GM19193 (cell line): Measurements from ENCODE around the gene ELMO1.

Source experiments
- POLR2A ChIP-seq: IDR thresholded peaks from 4 replicates; pipeline ENCODE4 v1.6.1; 2011; ENCODE audit not compliant: insufficient read depth, insufficient read length; ENCODE audit errors: extremely low read depth

Gene ELMO1

DNA sequence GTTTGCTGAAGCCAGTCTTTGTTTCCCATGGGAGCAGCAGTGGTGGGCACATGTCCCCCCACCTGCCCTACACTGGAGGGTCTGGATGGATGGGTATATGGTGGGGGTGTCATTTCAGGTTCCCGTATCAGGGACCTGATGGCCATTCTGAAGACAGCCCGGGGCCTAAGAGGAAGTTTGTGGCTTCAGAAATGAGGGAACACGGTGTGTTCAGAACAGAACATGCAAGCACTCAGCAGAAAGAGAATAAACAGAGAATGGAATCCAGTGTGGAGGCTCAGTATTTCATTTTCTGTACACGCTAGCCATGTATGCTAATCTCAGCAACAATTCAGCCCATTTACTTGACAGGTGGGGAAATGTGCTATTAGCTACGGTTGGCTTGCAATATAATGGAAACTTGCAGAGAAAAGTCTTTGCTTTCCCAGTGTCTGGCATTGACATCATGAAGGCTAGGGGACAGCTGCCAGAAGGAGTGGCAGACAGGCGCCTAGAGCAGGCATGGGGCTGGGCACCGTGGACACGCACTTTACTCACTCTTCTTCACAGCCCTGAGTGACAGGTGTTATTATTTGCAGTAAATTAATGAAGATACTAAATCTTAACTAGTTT, 98.6 kb downstream of the ELMO1 start:
- no peak for TF ChIP-seq POLR2A

DNA sequence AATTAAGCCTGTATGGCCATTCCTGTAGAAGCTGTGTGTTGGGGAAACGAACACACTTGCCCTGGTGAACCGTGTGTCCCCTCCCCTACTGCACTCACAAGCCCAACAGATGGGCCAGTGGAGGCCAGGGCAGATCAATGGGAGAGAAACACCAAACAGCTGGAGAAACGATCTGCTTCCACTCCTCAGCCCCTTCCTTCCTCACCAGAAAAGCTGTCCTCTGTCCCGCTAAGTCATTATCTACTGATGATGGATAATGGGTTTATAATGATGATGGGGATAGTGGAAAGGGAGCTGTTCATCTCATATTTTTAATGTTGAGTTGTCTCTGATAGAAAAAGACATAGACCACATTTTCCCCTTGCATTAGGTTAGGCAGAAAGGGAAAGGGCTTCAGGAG, 99.7 kb downstream of the ELMO1 start:
- TF ChIP-seq POLR2A, result no peak

DNA sequence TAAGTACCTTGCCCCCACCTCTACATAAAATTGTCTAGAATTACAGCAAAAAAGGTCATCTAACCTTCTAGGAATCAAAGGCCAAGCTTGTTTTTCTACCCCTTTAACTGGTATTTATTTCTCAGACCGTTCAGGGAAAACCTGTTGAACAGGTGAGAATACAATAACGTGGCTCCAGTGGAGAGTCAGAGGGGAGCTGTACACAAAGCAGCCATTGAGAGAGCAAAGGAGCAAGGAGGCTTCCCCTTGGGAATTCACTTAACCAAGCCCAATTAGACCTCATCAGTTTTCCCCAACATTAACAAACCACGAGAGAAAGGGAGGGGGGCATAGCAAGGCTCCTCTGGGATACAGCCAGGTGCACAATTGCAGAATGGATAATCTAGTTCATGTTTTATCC, 101.9 kb downstream of the ELMO1 start:
- TF ChIP-seq POLR2A, result no peak

DNA sequence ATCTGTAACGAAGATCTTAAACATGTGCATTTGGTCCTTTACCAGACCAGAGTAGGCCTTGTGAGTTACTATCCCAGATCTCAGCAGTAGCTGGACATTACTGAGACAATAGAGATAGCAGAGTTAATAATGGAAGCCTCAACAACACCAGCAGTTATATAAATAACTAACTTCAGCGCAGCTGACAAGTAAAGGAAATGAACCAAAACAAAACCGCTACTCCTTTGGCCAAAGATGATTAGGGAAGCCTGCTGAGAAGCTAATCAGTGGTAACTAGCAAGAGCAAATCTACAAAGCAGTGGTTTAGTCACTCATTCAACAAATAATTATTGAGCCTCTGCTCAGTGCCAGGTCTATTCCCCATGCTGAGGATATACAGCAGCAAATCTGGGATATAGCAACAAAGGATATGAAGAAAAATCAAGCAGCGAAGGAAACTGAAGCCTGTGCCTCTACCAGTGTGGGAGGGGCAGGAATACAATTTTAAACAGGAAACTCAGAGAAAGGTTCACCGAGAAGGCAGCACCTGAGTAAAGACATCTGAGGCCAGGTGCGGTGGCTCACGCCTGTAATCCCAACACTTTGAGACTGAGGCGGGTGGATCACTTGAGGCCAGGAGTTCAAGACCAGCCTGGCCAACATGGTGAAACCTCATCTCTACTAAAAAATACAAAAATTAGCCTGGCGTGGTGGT, 103.6 kb downstream of the ELMO1 start:
- TF ChIP-seq POLR2A, result no peak

DNA sequence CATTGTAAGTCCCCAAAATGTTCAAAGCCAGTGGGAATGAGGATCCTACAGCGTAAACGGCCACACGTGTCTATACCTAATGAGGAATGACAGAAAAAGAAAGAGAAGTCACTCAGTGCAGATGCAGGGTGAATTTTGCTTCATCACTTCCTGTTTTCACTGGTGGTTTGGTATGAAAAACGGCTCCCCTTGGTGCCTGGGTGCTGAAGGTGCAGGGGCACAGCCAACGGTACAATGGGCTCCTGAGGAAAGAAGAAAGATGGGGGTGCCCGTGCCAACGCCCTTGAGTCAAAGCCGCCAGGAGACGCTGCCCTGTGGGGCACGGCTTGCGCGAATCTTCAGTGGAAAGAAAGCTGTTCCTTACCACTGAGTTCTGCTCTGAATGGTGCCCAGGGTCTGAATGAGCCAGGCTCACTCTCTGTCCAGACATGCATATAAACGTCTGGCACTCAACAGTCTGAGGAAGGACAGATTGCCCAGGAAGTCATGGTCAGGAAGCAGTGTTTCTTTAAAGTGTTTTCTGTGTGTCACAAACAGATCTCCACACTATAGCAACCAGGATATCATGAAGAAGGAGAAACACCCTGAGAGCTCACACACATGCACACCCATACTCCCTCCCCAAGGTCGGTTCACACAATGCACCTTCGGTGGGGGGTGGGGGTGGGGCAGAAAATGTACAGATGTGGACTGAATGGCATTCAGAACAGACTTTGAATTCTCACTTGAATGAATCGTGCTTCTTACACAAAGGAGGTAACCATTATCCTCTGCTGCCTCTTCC, 105.8 kb downstream of the ELMO1 start:
- TF ChIP-seq POLR2A, result peak; percentile 68

DNA sequence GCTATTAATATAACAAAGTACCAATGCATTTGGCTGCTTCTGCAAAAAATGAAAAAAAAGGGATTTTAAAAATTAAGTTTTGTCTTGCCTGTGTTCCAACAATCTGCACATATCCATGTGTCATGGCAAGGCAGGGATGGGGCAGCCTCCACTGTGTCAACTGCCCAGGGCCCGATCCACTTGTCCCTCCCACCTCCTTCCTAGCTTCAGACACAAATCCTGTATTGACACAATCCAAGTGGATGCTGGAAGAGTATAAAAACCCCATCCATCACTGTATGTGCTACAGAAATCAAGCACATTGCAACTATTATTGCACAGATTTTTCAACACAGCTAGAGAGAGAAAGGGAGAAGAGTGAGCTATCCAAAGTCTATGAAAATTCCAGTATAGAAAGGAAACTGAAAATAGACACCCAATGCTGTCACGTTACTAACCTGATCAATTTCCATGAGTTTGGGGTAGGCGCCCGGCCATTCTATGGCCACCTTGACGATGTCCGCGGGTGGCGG, 106.4 kb downstream of the ELMO1 start:
- no peak for TF ChIP-seq POLR2A

DNA sequence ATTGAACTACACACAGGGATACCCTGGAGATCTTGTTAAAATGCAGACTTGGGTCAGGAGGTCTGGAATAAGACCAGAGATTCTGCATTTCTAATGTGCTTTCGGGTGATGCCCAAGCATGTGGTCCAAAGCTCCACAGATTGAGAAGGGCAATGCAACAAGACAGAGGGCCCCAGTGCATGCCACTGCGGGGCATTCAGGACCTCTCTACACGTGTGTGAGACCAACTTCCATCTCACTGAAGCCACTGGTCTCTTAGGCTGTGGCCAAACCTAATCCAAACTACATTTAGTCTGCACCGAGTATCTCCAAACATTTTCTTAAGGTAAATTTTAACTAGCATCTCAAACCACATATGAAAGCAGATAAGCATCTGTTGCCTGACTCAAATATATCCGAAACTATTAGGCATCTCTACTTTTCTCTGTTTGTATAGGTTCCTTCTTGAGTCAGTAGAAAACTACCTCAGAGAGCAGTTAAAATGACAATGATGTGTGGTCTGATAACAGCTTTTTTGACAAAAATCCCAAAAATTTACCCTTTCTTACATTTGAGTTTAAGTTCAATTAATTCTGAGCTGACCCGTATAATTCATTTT, 107.5 kb downstream of the ELMO1 start:
- TF ChIP-seq POLR2A, result peak; percentile 50

DNA sequence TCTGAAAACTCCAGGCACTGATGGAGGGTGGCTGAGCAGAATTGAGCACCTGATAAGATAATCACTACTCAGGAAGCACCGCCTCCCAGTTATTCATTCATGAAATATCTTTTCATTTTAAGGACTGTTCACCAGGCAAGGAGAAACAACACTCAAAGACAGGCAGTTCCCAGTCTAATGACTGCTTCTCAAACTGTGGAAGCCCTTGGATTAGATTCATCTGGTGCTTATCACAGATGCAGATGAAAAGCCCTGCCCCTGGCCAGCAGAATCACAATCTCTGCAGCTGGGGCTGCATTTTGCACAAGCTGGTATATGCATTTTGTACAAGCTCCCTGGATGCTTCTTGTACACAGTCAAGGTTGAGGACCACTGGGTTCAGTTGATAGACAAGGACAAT, 109.7 kb downstream of the ELMO1 start:
- TF ChIP-seq POLR2A, result no peak

DNA sequence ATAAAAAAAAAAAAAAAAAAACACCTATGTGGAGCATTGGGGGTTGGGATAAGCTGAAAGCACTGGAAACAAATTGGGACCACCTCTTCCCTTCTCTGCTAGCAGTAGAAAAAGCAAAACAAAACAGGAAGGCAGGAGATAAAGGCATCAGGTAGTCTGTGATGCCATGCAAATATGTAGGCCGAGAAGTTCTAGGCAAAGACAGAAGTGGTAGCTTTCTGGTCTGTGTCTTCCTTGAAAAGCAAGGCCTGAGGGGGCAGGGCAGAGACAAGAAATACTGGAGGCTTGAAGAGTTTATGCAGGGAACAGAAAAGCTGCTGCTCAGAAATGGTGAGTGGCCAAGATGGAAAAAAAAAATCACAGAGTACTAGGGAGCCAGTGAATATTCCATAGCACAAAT, 111.1 kb downstream of the ELMO1 start:
- TF ChIP-seq POLR2A, result no peak

DNA sequence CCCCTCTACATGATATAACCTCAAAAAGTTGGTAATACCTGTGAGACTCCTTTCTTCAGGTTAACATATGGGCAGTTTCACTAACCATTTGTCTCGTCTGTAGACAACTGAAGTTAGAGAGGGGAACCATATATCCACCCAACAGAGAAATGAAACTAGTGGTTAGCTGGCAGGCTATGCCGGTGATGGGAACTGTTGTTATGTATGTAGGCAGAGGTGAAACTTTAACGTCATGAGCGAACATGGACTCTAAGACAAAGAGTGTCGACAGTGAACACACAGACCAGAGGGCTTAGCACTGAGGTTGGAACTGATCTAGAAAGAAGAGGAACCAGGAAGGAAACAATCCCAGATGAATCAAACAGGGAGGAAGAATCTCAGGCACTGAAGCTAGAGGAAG, 112.4 kb downstream of the ELMO1 start:
- no peak for TF ChIP-seq POLR2A

DNA sequence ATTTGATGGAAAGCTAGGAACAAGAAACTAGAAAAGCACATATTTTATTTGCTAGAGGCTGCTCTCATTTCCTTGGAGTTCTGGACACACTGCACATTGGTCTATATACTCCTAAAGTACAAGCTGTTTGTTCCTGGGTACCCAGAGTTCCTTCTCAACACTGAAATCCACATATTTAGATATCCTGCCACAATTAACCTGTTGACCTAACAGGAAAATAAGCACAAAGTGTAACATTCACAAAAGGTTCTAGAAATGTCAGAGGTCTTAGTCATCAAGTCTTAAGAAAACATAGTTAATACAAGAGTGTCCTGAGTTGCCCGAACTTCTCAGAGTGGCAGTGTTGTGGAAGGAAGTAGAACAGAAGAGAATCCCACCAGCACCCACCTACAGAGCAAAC, 115.6 kb downstream of the ELMO1 start:
- no peak for TF ChIP-seq POLR2A

DNA sequence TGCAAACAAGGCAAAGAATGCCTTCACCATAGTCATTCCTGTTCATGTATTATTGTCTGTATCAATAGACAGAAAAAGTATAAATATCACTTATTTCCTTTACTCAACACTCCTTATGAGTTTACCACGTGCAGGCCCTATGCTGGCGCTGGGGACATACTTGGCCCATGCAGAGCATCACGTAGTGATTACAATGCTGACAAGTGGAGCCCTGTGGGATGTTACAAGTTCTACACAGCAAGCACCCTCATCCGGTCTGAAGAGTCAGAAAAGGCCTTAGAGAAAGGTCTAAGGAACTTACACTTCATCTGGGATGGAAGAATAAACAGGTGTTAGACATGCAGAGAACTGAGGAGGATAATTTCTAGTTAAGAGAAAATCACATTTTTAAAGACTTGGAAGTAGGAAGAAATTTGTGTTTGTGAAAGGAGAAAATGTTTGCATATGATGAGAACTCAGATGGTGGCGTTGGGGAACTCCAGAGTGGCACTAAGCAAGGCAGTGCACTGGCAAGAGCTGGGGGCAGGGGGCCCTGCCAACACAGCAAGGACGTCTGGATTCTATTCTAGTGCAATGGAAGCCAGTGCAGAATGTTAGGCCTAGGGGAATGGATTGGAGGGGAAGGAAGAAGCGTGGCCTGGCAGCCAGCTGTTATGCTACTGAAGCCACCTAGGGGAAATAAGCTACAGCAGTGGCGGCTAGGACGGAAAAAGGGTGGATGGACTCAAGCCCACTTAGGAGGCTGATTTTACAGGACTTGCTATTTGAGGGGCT, 116.2 kb downstream of the ELMO1 start:
- no peak for TF ChIP-seq POLR2A

DNA sequence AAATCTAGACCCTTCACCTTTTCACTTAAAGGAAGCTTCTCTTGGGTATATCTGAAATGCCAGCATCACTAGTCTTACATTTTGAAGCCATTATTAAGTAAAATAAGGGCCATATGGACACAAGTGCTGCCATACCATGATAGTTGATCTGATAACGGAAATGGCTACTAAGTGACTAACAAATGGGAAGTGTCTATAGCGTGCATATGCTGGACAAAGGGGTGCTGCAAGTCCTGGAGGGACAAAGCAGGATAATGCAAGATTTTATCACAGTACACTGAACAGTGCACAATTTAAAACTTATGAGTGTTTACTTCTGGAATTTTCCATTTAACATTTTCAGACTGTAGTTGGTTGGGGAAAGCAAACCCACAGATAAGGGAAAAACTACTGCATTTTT, 117.9 kb downstream of the ELMO1 start:
- TF ChIP-seq POLR2A, result no peak

DNA sequence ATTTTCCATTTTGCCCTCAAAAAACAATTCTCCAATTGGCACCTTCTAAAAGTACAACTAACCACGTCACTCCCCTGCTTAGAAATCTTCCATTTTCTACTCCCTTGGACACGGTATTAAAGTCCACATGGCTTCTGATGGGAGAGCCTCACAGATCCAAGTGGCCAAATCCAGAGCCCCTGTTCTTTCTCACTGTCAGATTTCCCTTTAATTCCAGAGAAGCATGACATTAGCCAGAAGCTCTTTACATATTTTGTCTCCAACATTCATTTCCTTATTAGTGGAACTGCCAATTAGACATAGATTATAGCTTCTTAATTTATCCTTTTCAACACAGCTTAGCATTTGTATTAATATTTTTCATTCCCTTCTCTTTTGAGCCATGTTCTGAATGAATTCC, 118.7 kb downstream of the ELMO1 start:
- TF ChIP-seq POLR2A, result no peak

DNA sequence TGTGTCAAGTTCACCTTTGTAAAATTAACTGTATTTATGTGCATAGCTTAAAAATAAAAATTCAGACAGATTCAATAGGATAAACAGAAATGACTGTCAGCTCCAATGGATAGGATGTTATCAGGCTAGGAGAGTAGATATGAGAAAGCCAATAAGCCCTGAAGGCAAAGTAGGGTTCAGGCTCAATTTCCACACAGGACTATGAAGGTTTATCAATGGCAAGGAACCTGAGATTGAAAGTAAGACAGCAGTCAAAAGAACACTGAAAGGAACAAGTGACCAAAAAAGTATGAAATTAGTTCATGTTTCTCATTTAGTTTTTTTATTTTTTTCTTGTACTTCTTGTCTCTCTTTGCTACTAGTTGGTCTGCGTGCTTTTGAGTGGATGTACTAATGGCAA, 121.4 kb downstream of the ELMO1 start:
- TF ChIP-seq POLR2A, result no peak
